ENCODE data around the gene CD274. TPM values are rescaled to one million over a fixed set of nuclear protein-coding genes. Genes with fewer than 3 reads are reported as not detected.

Gene CD274
- total and polyA plus RNA-seq, 2 experiments from 2014 or later: not detected

DNA sequence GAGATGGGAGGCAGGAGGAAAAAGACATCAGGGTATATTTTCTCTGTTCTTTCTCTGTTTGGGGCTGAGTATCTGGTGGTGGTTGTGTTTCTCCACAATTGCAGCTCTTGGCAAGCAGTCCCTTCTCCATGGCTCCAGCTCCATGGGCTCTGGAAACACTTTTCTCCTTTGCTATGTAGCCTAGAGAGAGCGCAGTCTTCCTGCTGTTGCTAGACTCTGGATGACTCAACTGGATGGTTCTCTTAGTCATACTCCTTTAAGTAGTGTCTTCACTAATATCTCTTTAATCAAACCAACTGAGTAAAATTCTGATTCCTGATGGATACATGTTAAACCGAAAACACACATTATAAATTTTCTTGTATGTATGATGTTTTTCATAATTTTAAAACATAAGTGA, 9.3 kb upstream of the CD274 start (continued):
- TF ChIP-seq, protein P1, sequence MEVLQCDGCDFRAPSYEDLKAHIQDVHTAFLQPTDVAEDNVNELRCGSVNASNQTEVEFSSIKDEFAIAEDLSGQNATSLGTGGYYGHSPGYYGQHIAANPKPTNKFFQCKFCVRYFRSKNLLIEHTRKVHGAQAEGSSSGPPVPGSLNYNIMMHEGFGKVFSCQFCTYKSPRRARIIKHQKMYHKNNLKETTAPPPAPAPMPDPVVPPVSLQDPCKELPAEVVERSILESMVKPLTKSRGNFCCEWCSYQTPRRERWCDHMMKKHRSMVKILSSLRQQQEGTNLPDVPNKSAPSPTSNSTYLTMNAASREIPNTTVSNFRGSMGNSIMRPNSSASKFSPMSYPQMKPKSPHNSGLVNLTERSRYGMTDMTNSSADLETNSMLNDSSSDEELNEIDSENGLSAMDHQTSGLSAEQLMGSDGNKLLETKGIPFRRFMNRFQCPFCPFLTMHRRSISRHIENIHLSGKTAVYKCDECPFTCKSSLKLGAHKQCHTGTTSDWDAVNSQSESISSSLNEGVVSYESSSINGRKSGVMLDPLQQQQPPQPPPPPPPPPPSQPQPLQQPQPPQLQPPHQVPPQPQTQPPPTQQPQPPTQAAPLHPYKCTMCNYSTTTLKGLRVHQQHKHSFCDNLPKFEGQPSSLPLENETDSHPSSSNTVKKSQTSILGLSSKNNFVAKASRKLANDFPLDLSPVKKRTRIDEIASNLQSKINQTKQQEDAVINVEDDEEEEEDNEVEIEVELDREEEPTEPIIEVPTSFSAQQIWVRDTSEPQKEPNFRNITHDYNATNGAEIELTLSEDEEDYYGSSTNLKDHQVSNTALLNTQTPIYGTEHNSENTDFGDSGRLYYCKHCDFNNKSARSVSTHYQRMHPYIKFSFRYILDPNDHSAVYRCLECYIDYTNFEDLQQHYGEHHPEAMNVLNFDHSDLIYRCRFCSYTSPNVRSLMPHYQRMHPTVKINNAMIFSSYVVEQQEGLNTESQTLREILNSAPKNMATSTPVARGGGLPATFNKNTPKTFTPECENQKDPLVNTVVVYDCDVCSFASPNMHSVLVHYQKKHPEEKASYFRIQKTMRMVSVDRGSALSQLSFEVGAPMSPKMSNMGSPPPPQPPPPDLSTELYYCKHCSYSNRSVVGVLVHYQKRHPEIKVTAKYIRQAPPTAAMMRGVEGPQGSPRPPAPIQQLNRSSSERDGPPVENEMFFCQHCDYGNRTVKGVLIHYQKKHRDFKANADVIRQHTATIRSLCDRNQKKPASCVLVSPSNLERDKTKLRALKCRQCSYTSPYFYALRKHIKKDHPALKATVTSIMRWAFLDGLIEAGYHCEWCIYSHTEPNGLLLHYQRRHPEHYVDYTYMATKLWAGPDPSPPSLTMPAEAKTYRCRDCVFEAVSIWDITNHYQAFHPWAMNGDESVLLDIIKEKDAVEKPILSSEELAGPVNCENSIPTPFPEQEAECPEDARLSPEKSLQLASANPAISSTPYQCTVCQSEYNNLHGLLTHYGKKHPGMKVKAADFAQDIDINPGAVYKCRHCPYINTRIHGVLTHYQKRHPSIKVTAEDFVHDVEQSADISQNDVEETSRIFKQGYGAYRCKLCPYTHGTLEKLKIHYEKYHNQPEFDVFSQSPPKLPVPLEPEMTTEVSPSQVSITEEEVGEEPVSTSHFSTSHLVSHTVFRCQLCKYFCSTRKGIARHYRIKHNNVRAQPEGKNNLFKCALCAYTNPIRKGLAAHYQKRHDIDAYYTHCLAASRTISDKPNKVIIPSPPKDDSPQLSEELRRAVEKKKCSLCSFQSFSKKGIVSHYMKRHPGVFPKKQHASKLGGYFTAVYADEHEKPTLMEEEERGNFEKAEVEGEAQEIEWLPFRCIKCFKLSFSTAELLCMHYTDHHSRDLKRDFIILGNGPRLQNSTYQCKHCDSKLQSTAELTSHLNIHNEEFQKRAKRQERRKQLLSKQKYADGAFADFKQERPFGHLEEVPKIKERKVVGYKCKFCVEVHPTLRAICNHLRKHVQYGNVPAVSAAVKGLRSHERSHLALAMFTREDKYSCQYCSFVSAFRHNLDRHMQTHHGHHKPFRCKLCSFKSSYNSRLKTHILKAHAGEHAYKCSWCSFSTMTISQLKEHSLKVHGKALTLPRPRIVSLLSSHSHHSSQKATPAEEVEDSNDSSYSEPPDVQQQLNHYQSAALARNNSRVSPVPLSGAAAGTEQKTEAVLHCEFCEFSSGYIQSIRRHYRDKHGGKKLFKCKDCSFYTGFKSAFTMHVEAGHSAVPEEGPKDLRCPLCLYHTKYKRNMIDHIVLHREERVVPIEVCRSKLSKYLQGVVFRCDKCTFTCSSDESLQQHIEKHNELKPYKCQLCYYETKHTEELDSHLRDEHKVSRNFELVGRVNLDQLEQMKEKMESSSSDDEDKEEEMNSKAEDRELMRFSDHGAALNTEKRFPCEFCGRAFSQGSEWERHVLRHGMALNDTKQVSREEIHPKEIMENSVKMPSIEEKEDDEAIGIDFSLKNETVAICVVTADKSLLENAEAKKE (CRISPR knock-in tag; IDR thresholded peaks at IDR 0.05): no peak
- TF ChIP-seq POLR2AphosphoS5 (IDR thresholded peaks at IDR 0.05; ENCODE audit: low read depth) (no peak), ZNF114 (CRISPR knock-in tag; IDR thresholded peaks at IDR 0.05) (no peak), CREB1 (CRISPR knock-in tag; IDR thresholded peaks at IDR 0.05; ENCODE audit: low read depth) (no peak), EZH2 (IDR thresholded peaks at IDR 0.05; ENCODE audit: low read depth, unreplicated experiment) (no peak)
- TF ChIP-seq, protein P2, sequence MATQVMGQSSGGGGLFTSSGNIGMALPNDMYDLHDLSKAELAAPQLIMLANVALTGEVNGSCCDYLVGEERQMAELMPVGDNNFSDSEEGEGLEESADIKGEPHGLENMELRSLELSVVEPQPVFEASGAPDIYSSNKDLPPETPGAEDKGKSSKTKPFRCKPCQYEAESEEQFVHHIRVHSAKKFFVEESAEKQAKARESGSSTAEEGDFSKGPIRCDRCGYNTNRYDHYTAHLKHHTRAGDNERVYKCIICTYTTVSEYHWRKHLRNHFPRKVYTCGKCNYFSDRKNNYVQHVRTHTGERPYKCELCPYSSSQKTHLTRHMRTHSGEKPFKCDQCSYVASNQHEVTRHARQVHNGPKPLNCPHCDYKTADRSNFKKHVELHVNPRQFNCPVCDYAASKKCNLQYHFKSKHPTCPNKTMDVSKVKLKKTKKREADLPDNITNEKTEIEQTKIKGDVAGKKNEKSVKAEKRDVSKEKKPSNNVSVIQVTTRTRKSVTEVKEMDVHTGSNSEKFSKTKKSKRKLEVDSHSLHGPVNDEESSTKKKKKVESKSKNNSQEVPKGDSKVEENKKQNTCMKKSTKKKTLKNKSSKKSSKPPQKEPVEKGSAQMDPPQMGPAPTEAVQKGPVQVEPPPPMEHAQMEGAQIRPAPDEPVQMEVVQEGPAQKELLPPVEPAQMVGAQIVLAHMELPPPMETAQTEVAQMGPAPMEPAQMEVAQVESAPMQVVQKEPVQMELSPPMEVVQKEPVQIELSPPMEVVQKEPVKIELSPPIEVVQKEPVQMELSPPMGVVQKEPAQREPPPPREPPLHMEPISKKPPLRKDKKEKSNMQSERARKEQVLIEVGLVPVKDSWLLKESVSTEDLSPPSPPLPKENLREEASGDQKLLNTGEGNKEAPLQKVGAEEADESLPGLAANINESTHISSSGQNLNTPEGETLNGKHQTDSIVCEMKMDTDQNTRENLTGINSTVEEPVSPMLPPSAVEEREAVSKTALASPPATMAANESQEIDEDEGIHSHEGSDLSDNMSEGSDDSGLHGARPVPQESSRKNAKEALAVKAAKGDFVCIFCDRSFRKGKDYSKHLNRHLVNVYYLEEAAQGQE (IDR thresholded peaks at IDR 0.05; ENCODE audit: unreplicated experiment): no peak
- TF ChIP-seq, protein P3, sequence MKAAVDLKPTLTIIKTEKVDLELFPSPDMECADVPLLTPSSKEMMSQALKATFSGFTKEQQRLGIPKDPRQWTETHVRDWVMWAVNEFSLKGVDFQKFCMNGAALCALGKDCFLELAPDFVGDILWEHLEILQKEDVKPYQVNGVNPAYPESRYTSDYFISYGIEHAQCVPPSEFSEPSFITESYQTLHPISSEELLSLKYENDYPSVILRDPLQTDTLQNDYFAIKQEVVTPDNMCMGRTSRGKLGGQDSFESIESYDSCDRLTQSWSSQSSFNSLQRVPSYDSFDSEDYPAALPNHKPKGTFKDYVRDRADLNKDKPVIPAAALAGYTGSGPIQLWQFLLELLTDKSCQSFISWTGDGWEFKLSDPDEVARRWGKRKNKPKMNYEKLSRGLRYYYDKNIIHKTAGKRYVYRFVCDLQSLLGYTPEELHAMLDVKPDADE (IDR thresholded peaks at IDR 0.05): no peak
- TF ChIP-seq, protein P4, sequence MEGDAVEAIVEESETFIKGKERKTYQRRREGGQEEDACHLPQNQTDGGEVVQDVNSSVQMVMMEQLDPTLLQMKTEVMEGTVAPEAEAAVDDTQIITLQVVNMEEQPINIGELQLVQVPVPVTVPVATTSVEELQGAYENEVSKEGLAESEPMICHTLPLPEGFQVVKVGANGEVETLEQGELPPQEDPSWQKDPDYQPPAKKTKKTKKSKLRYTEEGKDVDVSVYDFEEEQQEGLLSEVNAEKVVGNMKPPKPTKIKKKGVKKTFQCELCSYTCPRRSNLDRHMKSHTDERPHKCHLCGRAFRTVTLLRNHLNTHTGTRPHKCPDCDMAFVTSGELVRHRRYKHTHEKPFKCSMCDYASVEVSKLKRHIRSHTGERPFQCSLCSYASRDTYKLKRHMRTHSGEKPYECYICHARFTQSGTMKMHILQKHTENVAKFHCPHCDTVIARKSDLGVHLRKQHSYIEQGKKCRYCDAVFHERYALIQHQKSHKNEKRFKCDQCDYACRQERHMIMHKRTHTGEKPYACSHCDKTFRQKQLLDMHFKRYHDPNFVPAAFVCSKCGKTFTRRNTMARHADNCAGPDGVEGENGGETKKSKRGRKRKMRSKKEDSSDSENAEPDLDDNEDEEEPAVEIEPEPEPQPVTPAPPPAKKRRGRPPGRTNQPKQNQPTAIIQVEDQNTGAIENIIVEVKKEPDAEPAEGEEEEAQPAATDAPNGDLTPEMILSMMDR (conservative IDR thresholded peaks at IDR 0.05; ENCODE audit: low read depth in 2 of 2): no peak
